Testis (tissue), 3 donors: ENCODE results near the gene PCNX1. TPM values are rescaled to one million over a fixed set of nuclear protein-coding genes. Genes with fewer than 3 reads are reported as not detected.

ENCODE experiments used
- DNase-seq: peaks from one replicate; pipeline ENCODE4 v3.0.0-alpha.2; 2019
- H3K27ac ChIP-seq, 2 donors: fragments of 200-600 bp; sonication (generic); one replicate each; pipeline ENCODE4 v1.5.1; 2019
- H3K27me3 ChIP-seq: fragments of 200-600 bp; sonication (generic); one replicate; pipeline ENCODE4 v1.5.1; 2019
- H3K36me3 ChIP-seq: fragments of 200-600 bp; sonication (generic); one replicate; pipeline ENCODE4 v1.5.1; 2017; ENCODE audit warnings: low read depth; ENCODE audit errors: missing control alignments
- H3K4me1 ChIP-seq: fragments of 200-600 bp; sonication (generic); one replicate; pipeline ENCODE4 v1.5.1; 2019
- H3K4me3 ChIP-seq, 2 donors: fragments of 200-600 bp; sonication (generic); one replicate each; pipeline ENCODE4 v1.5.1; 2017 to 2019
- H3K9me3 ChIP-seq: fragments of 200-600 bp; sonication (generic); one replicate; pipeline ENCODE4 v1.5.1; 2017
- CTCF ChIP-seq, 3 experiments: fragments of 450-650 bp in 2 of 3; fragments of 200-600 bp in 1 of 3; sonication (generic) in 1 of 3; IDR thresholded peaks; one replicate each; pipeline ENCODE4 v1.5.1; 2016 to 2019; ENCODE audit warnings: antibody characterized with exemption in 3 of 3, mild to moderate bottlenecking in 2 of 3, moderate library complexity in 1 of 3
- POLR2A ChIP-seq: fragments of 450-650 bp; IDR thresholded peaks from one replicate; pipeline ENCODE4 v1.6.1; 2017; ENCODE audit warnings: antibody characterized with exemption, mild to moderate bottlenecking, moderate library complexity
- WGBS, 2 donors: methylation state at CpG; one replicate each; pipeline ENCODE4 v1.1.5; 2018; 5-methylcytosine and 5-hydroxymethylcytosine counted together
- intact Hi-C: fragments of 100-400 bp; cut with DNase I; formaldehyde crosslinking; loops from one replicate; pipeline ENCODE4 v1.15.1; 2023; ENCODE audit warnings: low total_unique reads
- polyA plus RNA-seq: library from polyadenylated mRNA; stranded (reverse); fragments of 350-450 nt; fragmentation: Illumina TruSeq; extraction: RNeasy Lipid Tissue Mini Kit (QIAGEN cat#74804); gene quantifications from one replicate; pipeline ENCODE4 v1.2.3, GENCODE V29; 2014; ENCODE audit warnings: low read depth, low replicate concordance; ENCODE audit not compliant: insufficient read depth
- total RNA-seq, 2 donors: library from RNA; depleted of rRNA; stranded (reverse); fragments of >200 nt; gene quantifications; one replicate each; pipeline ENCODE4 v1.2.3, GENCODE V29; 2016

Gene PCNX1
- total and polyA plus RNA-seq, 3 donors from 2014 or later, result 70.9 to 123 (median 105) TPM

GRCh38 chr14:70964492-70964891 is 57.2 kb downstream of the PCNX1 start:
- no peaks in the 10 kb centered on the region for H3K27me3 ChIP-seq
- H3K4me1 ChIP-seq, result peaks cover 5% of the 10 kb centered on the region
- WGBS, 2 donors, result 44 to 50% methylated on average over 3 of the region's 3 CpGs
- H3K4me3 ChIP-seq, result no peak overlapping the region
- no peak for TF ChIP-seq CTCF (IDR thresholded peaks at IDR 0.05)
- no peak for TF ChIP-seq POLR2A
- H3K36me3 ChIP-seq, result no peaks in the 10 kb centered on the region
- intact Hi-C loops, result no loop called here
- H3K9me3 ChIP-seq, result no peaks in the 10 kb centered on the region
- no peak for DNase-seq
- no peak overlapping the region for H3K27ac ChIP-seq

- no peak for DNase-seq
- no peaks in the 10 kb centered on the region for H3K36me3 ChIP-seq
- intact Hi-C loops, result loop anchor here (10.0 kb wide), 1 partner anchor 147 kb away; no protein-coding TSS in a partner anchor
- H3K9me3 ChIP-seq, result no peaks in the 10 kb centered on the region
- TF ChIP-seq POLR2A (no peak), CTCF (IDR thresholded peaks at IDR 0.05) (no peak)
- no peaks in the 10 kb centered on the region for H3K27me3 ChIP-seq
- 64 to 72% methylated on average over 2 of the region's 2 CpGs for WGBS, 2 donors
- H3K4me1 ChIP-seq, result no peaks in the 10 kb centered on the region
- no peak overlapping the region for H3K27ac ChIP-seq
- H3K4me3 ChIP-seq, result no peak overlapping the region
Measured at GRCh38 chr14:70971560-70971959, 64.3 kb downstream of the PCNX1 start.

GRCh38 chr14:70972107-70972976 is 65.1 kb downstream of the PCNX1 start:
- H3K4me1 ChIP-seq, result no peaks in the 10 kb centered on the region
- H3K27ac ChIP-seq, result no peak overlapping the region
- TF ChIP-seq CTCF (IDR thresholded peaks at IDR 0.05), result peak; percentile 77 to 98 (median 92)
- TF ChIP-seq POLR2A, result no peak
- no peaks in the 10 kb centered on the region for H3K9me3 ChIP-seq
- no peaks in the 10 kb centered on the region for H3K27me3 ChIP-seq
- WGBS, 2 donors, result 63 to 65% methylated on average over 6 of the region's 6 CpGs
- intact Hi-C loops, result loop anchor here (10.0 kb wide), 1 partner anchor 148 kb away; no protein-coding TSS in a partner anchor
- H3K36me3 ChIP-seq, result no peaks in the 10 kb centered on the region
- peak; percentile 95 for DNase-seq
- H3K4me3 ChIP-seq, result no peak overlapping the region

GRCh38 chr14:70976591-70976990 is 69.3 kb downstream of the PCNX1 start:
- peaks cover 6% of the 10 kb centered on the region for H3K4me1 ChIP-seq
- WGBS, 2 donors, result 74 to 88% methylated on average over 6 of the region's 6 CpGs
- H3K27me3 ChIP-seq, result no peaks in the 10 kb centered on the region
- no peaks in the 10 kb centered on the region for H3K9me3 ChIP-seq
- TF ChIP-seq POLR2A, result no peak
- TF ChIP-seq CTCF (IDR thresholded peaks at IDR 0.05), result no peak
- H3K36me3 ChIP-seq, result no peaks in the 10 kb centered on the region
- DNase-seq, result no peak
- H3K4me3 ChIP-seq, result no peak overlapping the region
- H3K27ac ChIP-seq, result no peak overlapping the region
- intact Hi-C loops, result loop anchor here (10.0 kb wide), 1 partner anchor 152 kb away; no protein-coding TSS in a partner anchor
